GM12874 (cell line): Measurements from ENCODE around the gene MTG1.

ENCODE experiments used
- TF ChIP-seq, protein P1 (sequence below): IDR thresholded peaks from 2 replicates; pipeline ENCODE4 v1.5.1; 2011; ENCODE audit warnings: low read depth, mild to moderate bottlenecking, control low read depth, low read length, moderate library complexity; ENCODE audit not compliant: insufficient read depth

The MTG1 gene

DNA sequence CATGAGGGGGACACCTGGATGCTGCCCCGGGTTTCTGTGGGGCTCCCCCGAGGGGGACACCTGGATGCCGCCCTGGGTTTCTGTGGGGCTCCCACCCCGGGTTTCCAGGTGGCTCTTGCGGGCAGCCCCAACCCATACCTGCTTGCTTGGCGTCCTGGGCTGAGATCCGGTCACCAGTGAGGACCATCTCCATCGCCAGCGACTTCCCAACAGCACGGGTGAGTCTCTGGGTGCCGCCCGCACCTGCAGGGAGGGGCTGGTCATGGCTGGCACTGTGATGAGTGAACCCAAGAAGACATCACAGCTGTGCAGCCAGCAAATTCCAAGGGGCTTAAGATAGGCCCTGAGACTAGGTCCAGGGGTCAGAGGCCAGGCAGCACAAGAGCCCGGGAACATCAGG is 27.2 kb upstream of the MTG1 start:
- TF ChIP-seq, protein P1, sequence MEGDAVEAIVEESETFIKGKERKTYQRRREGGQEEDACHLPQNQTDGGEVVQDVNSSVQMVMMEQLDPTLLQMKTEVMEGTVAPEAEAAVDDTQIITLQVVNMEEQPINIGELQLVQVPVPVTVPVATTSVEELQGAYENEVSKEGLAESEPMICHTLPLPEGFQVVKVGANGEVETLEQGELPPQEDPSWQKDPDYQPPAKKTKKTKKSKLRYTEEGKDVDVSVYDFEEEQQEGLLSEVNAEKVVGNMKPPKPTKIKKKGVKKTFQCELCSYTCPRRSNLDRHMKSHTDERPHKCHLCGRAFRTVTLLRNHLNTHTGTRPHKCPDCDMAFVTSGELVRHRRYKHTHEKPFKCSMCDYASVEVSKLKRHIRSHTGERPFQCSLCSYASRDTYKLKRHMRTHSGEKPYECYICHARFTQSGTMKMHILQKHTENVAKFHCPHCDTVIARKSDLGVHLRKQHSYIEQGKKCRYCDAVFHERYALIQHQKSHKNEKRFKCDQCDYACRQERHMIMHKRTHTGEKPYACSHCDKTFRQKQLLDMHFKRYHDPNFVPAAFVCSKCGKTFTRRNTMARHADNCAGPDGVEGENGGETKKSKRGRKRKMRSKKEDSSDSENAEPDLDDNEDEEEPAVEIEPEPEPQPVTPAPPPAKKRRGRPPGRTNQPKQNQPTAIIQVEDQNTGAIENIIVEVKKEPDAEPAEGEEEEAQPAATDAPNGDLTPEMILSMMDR, result no peak

DNA sequence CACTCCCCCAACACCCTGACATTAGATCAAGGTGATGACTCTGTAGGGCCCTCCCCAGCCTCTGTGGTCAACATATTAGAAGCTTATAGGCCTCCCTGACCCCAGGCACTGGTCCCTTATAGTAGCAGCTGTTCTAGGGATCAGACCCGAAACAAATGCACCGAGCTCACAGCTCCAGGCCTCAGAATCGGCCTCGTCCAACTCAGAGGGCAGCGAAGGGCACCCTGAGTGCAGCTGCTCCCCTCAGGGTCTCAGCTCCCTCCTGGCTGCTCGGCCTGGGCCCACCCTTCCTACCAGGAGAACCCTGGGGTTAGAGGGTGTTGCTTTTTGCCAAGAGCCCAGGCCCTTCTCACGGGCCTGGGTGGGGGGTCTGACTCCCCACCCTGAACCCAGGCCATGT is 25.8 kb upstream of the MTG1 start:
- TF ChIP-seq, protein P1, result no peak

DNA sequence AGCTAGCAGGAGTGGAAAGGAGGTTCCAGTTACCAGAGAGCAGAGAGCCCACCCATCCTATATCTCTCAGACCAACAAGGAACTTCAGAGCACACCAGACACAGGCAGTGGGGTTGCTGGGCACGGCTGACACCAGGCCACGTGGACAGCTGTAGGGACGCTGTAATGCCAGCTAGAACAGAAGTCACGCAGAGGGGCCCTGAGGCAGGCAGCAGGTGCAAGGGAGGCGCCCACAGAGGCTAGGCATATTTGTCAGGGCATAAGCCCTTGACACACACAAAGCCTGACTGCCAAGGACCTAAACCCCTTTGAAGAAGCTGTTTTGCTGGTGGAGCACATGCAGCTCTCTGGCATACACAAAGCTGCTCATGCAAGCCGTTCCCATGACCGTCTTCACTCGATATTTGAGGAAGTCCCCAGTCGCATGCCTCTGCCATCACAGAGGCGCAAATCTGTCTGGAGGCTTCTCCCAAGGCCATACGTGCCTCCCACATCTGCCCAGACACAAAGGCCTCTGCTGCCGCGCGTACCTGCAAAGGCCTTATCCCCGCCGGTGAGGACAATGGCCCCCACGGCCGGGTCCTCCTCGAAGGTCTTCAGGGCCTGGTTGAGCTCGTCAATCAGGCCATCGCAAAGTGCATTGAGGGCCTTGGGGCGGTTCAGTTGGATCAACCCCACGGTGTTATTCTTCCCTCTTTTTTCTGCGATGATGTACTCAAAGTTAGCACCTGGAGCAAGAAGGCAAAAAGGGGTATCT is 23.7 kb upstream of the MTG1 start:
- TF ChIP-seq, protein P1, result no peak

DNA sequence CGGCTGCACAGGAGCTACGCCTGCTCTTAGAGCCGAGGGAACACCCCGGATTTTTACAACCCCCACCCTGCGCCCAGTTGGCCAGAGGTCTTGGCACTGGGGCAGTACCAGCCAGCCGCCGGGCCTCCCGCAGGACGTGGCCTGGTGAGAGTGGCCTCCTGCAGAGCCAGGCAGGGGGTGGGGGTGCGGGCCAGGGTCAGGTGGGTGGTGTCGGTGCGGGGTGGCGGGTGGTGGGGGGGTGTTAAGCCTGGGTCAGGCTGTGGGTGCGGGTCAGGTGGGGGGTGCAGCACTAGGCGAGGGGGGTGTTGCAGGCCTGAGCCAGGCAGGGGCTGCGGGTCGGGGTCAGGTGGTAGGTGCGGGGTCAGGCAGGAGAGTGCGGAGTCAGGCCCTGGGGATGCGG is 21.4 kb upstream of the MTG1 start:
- TF ChIP-seq, protein P1, result no peak

DNA sequence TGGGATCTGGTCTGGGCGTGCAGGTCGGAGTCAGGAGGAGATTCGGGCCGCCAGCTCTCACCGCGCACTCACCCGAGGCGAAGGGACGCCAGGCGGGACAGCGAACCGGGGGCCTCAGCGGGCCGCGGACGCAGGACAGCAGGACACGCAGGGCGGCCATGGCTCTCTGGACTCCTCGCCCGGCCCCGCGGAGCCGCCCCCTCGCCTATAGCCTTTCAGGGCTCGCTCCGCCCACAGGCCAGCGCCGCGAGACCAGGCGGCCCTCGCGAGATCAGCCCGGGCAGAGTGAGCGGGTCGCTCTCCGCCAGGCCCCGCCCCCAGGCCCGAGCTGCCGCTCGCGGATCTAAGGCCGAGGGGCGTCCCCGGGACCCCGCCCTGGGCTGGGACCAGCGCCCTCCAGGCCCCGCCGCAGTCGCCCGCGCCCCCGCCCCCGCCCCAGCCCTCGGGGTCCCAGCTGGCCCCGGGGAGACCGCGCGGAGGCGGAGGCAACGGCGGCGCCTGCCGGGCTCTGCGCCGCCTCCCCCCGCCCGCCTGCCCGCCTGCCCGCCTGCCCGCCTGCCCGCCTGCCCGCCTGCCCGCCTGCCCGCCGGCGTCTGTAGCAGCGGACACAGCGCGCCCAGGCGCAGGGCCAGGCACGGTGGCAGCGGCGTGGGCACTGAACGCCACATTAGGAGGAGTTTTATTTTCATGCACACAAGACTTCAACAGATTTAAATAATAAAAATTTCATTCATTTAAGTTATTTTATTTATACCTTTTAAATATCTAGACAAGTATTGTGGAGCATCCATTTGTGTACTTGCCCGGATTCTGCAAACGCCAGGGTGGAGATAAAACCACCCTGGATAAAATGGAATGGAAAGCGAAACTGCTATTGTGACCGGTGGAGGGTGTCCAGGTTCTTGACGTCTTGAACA is 20.5 kb upstream of the MTG1 start, which contains the start of gene ECHS1:
TSS of gene ECHS1 (minus strand) at position 181 of the 917 bp plus-strand sequence. CDS start at position 160, 21 bp downstream.
- TF ChIP-seq, protein P1, result no peak

DNA sequence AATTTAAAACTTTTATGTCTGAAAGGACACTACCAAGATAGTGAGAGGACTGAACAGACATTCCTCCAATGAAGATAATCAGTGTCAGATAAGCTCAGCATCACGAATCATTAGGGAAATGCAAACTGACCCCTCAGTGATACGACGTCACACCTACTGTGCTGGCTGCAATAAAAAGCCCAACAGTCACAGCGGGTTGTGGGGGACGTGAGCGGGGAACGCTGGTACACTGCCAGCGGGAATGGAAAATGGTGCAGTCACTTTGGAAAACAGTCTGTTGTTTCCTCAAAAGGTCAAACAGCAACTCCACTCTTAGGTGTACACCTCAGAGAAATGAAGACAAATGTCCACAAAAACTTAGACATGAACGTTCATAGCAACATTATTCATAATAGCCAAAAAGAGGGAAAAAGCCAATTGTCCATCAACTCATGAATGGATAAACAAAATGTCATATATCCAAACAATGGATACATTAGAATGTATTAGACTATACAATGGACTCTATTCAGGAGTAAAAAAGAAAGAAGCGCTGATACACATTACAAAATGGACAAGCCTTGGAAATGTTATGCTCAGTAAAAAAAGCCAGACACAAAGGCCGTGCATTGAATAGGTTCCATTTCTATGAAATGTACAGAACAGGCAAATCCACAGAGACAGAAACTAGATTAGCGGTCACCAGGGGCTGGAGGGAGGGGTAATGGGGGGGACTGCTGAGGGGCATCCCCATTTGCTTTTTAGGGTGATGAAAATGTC is 18.4 kb upstream of the MTG1 start:
- TF ChIP-seq, protein P1, result no peak
